ENCODE results near the gene CLEC16A.

The CLEC16A gene

DNA sequence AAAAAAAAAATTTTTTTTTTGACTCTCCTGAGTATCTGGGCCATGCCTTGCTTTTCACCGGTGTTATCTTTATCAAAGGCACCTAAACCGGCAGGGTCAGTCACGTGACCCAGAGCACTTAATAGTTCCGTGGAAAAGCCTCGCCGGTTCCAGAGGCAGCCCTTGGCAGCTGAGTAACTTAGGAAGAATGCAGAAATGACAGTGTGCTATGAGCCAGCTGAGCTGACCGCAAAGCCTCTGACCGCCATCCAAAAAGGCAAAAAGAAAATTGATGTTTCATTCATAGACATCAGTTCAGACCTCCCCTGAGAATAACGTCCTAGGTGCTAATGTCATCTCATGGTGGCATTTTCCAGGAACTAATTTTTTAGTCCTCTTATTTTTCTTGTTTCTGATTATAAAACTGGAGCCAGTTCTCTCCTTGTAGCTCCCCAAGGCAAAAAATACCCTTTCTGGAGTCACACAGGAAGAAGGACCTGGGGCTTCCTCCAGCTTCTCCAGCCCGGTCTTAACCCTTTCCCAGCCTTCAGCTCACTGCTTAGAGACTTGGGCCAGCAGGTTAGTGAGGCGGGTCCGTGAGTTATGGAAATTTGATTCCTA lies 189.1 kb downstream of the CLEC16A start:
- DNase-seq = no peak

DNA sequence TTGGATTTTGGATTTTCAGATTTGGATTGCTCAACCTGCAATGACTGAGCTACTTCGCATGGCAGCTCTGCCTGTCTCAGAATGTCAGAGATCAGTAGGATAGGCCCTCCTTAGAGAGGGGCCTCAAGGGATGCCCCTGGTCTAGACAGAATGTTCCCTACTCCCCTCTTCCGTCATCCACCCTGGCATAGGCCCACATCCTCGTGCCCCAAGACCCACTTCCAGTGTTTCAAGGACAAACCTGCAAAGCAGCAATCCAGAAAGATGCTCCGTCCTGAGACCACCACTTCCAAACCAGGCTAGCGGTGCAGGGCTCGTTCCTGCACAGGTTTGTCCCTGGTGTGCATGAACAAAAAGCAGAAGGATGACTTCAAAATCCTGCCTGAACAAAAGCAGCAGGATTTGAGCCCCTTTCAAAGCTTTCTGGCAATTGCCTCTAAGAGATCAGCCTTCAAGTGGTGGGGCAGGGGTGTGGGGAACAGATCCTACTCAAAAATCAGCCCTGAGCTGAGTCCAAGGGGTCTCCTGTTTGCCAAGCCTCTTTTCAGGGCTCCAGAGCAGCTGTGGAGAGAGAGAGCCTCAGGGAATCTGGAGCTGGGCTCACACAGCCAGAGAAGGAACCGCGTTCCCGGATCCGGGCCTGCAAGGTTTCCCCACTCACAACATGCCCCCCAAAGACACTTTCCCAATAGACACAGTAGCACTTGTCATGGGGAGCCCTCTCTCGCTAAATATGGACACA lies 190.5 kb downstream of the CLEC16A start:
- no peak for DNase-seq

DNA sequence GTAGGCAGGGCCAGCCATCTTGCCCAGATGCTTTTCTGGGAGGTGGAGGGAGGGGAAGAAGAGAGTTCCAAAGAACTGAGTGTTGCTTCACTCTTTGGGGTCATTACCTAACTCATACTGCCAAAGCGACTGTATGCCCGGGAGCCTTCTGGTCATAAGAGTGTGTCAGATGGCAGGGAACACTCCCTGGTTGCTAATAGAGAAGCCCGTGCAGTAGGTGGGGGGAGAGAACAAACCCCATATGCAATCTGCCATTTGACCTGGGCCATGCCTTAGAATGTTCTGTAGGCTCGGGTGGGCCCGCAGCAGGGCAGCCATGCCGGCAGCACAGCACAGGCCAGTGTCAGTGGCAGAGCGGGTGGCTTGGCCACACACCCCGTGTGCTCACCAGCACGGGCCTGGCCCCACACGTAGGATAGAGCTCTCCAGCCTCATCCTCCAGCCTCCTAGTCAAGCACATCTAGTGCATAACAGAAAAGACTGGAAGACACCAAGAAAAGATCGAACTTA lies 191.2 kb downstream of the CLEC16A start:
- DNase-seq = no peak

DNA sequence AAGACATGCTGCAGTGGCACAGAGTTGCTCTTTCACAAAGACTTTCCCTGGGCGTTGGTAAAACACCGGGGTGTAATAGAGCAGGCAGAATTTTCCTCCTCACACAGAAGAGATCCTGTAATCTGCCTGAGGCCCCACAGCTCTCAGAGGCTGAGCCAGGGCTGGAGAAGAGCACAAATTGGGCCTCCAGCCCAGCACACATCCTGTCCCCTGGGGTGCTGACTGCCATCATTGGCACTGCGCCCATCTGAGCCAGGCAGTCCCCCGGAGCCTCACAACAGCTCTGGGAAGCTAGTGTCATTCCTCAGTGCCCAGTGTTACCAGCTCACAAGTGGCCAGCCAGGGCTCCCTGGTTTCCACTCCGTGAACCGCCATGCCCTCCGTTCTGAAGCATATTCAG lies 192.2 kb downstream of the CLEC16A start:
- DNase-seq = peak; percentile 33

DNA sequence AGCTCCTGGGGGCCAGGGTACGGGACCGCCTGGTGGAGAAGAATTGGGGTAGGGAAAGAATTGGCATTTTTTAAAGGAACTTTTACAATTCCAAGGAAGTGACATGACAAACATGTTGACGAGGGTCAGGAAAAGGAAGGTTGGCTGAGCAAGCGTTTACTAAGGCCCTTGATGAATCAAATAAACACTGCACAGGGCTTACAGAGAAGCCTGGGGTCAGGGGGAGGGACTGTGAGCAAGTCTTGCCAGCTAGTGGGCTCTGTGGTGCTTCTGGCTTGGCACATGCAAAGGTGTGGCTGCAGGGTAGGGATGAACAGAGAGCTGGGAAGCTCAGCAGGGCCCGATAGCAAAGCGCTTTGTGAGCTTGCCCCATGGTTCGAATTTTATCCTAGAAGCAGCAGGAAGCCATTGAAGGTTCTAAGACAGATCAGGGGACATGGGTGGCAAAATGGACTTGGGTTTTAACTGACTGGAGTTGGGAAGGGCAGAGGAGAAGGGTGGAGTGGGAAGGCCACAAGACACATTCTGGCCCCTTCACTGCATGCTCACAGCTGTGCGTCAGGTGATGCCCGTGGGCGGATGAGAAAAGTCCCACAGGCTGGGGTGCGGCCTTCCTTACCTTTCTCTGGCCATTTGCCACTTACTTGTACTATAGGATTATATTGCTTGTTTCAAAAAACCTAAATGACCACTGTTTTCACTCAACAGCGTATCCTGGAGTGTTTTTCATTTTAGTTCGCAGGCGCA lies 193.8 kb downstream of the CLEC16A start:
- DNase-seq = no peak

DNA sequence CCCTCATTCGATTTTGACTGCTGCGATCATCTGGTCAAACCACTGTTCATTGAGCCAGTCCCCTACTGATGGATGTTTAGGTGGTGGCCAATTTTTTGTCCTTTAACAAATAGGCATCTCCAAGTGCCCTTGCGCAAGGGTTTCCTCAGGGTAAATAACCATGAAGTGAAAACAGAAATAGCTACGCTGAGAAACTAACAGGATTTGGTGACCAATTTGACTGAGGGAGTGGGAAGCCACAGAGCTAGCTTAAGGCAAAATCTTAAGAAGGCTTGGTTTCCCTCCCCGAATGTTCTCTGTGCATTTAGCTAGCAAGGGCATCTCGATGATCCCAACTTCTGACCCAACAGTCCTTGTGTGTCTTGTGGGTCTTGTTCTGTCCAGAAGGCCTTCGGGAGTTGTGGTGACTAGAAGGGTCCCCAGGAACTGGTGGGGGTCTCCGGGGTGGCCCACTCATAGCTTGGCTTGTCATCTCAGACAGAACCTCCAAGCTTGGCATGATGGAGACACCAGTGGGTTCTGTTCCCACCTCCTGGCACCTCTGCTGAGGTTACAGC lies 194.5 kb downstream of the CLEC16A start:
- no peak for DNase-seq

DNA sequence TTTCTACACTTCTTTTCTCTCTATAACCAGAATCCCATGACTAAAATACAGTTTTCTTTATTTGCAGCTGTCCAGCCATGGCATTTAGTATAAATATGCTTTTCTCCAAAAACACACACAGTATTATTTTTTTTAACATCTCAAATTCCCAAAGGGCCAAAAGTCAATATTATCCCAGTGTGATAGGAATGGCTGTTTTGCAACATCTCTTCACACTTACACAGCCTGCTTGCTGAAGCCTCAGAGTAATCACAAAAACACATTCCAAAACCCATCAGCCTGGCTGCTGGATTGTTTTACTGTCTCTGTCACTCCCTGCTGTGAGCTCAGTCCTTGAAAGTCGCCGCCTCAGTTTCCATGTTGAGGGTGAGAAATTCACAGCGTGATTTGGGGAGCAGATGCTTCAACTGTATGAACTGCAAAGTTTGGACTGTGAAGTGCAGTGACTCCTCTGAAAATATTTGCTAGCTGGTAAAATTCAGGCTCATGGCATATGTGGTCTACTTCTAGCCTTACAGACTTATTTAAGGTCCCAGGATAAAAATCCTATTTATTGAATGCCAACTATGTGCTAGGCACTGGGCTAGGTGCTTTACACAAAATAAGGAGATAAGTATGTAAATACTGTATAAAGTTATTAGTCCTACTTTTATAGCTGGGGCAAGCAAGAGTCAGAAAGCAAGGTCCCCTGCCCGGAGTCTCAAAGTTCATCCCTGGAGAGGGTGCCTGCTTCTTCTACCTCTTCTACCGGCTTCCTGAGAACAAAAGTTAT lies 195.1 kb downstream of the CLEC16A start:
- no peak for DNase-seq

DNA sequence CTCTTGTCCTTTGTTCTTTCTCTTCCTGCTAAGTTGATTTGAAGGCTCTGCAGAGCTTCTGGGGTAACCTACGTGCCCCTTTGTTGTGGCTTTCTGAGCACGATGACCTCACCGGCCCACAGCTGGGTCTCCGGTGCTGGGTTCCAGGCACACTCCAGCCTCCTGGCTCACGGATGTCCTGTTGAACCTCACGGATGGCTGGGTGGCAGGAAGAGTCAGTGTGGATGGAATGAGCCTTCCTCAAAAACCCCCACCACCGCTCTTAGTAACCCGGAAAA lies 195.7 kb downstream of the CLEC16A start:
- no peak for DNase-seq

DNA sequence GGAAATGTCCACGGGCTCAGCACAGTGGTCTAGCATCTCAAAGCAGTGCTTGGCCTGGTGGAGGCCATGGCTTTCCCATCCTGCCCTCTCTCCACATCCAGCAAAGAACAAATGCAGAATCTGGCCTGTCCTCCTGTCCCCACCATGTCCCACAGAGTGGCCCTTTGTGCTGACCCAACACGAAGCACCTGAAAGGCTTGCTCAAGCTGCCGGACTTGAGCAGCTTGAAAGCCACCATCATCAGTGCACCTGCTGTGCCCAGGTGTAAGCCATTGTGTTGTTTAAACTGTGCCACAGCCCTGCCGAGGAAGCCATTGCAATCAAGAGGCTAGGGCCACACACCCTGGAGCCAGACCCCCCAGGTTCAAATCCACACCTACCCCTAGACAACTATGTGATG lies 196.1 kb downstream of the CLEC16A start:
- DNase-seq = no peak

DNA sequence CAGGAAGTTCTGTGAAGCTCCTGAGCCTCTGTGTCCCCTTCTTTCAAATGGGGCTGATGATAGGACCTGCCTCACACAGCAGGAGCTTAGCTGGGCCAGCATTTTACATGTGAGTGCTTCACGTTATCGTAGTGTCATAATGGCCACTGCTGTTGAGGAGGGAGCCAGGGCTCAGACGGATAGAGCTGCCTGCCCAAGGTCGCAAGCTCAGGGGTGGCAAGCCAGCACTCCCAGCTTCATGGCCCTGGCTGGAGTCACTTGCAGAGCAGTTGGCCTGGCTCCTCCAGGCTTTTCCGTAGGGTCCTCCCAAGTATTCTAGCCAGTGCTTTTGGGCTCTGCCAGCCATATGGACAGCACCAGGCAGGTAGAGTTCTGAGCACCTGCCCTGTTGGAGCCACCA lies 196.5 kb downstream of the CLEC16A start:
- DNase-seq = no peak

DNA sequence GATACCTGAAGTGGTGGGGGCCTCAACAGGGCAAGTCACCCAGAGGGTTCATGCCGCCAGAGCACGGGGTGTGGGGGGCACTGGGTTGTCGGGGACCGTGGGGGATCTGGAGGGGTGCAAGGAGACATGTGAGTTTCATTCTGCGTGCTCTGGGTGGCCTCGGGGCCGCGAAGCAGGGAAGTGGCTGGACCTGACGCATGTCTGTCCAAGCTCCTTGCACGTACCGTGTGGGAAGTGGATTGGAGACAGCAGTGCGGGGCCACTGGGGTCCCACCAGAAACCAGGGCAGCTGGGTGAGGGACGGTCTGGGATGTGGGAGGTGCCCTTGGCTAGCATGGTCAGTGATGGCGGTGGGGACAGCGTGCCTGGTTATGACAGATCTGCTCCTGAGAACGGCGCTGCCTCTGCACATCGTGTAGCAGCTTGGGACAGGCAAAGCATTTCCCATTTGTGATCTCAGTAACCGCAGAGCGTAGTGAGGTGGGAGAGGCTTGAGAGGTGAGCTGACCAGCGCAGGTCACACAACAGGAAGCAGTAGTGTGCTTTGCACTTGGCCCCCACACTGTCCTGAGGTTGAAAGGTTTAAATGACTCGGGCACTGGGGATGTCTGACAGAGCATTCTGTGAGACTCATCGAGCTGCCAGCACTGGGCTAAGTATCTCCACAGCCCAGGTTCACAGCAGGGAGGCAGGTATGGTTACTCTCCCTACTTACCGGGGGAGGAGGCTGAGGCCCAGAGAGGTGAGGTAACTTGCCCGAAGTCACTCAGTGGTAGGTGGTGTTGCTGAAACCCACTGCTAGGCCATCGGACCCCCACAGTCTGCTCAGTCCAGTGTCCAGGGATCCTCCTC lies 197.3 kb downstream of the CLEC16A start:
- no peak for DNase-seq

DNA sequence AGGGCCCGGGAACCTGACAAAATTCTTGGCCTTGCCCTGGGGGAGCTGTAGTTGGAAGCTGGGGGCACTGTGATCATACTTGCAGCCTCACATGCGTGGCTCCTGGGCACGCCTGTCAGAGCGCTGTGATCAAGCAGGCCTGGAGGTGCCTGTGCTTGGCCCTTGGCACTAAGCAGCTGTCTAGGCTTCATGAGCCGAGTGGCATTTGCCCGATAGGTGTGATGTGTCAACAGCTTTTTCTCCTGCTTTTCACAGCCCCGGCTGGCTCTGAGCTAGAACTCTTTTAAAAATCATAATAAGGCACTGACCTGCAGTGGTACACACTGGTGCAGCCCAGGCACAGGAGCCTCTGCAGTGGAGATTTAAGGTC lies 197.9 kb downstream of the CLEC16A start:
- no peak for DNase-seq

DNA sequence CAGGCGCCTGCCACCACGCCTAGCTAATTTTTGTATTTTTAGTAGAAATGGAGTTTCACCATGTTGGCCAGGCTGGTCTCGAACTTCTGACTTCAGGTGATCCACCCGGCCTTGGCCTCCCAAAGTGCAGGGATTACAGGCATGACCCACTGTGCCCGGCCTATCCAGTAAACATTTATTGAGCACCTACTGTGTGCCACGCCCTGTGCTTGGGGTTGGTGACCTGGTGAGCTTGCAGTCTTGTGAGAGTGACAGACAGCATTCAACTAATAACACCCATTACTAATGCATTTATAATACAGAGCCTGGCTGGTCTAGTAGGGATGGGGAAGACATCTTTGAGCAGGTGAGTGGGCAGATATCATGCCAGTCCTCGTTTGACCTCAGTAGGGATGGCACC lies 198.6 kb downstream of the CLEC16A start:
- DNase-seq = no peak

DNA sequence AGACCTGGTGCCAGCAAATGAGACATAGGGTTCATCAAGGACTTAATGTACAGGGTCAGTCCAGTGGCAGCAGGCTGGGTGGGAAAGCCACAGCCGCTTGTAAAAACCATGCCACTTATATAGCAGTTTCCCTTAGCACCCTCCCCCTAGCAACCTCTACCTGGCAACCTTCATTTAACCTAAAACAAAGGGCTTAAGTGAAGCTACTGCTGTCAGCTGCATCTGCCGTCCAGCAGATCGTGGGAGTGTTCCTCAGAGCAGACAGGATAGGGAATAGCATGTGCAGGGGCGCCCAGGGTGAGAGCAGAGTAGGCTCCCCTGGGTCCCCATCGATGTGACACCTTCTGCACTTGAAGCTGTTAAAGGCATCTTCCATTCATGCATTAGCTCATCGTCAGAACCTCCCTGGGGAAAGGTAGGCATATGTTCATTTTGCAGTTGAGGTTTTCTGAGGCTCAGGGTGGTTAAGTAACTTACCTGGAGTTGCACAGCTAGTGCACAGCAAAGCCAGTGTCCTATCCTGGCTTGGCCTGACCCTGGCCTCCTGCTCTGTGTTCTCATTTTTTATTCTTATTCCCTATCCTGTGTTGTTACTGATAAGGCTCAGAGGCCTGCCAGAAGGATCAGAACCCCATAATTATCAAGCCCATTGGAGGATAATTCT lies 199.1 kb downstream of the CLEC16A start:
- DNase-seq = no peak

DNA sequence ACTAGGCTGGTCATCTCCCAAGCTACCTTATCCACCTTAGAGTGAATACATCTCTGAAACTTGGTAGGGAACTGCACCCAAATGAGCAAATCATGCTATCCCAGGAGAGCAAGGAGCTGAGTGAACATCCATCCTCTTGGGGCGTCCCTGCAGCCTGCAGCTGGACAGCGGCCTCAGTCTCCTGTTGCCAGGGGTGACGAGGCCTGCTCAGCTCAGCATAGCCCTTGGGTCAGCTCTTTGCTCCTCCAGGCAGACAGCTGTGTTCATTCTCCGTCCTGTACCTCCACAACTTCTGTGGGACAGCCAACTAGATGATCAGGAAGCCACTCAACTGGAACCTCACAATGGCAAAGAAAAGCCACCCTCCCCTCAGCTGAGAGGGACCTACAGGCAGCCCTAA lies 199.8 kb downstream of the CLEC16A start:
- no peak for DNase-seq

DNA sequence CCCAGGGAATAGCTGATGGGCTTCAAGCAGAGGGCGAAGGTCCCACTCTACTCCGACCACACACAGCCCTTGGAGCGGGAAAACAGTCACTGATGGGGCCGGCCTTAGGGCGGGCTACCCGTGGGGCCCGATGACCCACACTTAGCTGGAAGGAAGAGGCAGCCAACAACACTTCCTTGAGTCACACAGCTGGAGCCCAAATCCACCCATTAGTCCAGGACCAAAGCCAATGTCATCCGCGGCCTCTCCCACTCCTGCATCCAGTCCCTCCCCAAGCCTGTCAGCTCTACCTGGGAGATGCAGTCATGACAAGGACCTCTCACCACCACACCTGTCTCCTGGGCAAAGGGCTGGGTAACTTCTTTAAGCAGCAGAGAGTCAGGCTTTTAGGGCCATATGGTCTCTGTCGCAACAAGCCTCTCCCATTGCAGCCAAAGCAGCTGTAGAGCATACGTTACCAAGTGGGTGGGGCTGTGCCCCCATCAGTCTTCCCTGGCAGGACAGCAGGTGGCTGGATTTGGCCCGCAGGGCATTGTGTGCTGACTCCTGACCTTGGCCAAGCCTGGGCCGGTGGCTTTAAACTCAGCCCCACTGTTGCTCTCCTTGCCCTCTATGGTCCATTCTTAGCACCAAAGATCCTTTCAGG lies 200.9 kb downstream of the CLEC16A start:
- no peak for DNase-seq

DNA sequence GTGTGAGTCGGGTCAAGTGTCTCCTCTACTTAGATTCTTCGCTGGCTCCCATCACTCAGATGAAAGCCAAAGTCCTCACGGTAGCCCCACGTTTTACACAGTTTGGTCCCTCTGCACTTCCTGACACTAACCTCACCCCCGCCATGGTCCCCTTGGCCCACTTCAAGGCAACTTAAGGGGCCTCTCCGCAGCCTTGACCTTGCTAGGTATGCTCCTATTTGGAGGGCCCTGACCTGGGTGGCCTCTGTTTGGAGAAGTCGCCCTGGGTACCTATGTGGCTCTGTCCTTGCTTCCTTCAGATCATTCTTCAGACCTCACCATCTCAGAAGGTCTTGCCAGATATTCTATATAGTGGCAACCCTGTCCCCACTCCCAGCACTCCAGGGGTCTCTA lies 201.5 kb downstream of the CLEC16A start:
- DNase-seq = no peak

DNA sequence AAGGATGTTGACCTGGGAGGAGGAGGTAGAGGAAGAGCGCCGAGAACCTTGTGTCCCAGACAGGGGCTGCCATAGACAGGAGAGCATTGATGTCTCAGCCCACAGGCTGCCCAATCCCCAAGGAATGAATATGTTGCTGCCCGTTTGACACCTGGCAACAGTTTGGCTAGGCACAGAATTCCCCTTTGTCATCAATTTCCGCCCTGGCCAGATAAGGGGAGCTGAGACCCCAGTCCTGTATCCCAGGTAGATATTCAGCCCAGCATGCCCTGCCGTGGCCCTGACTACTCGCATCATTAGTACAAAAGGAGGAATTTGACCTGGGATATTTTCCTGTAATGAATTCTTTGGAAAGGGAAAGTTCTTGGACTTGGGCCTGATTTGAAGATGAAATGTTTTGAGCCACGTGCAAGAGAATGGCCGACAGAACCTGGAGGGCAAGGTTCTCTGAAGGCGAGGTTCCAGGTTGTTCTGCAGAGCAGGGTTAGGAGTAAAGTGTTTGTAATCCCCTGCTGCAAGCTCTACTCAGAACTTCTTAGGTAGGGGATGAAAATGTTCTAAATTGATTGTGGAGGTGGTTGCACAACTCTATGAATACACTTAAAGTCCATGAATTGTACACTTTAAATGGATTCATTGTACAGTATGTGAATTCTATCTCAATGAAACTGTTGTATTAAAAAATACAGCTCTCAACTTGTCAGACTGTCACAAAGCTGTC lies 202.8 kb downstream of the CLEC16A start:
- no peak for DNase-seq

DNA sequence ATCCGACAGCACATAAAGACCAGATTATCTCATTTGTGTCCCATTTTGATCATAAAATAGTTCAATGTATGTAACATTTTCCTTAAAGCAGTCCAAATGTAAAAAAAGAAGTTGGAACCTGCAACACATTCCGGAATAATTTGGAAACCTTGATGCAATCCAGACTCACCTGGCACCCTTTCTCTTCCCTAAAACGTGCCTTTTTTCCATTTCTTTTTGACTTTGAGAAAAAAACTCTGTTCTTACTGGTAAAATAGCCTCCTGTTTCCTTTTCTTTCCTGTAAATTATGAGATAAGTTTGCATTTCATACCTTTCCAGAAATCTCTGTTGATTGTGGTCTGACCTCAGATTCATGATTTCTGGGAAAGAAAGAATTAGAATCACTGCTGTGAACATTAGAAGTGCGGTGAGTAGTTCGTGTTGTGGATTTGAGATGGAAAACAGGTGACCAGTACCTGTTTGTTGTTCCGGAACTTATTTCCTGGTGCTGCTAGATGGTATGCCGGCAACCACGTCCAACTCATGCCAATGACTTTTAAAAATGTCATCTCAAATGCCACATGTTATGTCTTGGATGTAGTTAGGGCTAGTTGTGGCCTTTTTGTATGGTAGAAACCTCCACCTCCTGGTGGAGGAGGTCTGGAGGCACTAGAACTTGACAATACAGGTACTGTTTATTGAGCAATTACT lies 203.5 kb downstream of the CLEC16A start:
- no peak for DNase-seq
